Osteoblast (primary cell): ENCODE data around the gene OR1F1. TPM values are rescaled to one million over a fixed set of nuclear protein-coding genes. Genes with fewer than 3 reads are reported as not detected.
"Not testable (repeated sequence)": the region's sequence is repeated elsewhere in the genome, so short reads cannot be mapped to it uniquely, and the experiment has no call there.

Experiments
- DNase-seq: peaks from one replicate; pipeline ENCODE4 v3.0.0; 2011; ENCODE audit warnings: low spot score, mixed read lengths; ENCODE audit not compliant: insufficient read length; ENCODE audit errors: missing footprints
- H2AFZ ChIP-seq: 2 replicates; pipeline ENCODE4 v1.6.0; 2011; ENCODE audit warnings: mild to moderate bottlenecking, low read length
- H3K27ac ChIP-seq: 2 replicates; pipeline ENCODE4 v1.5.1; 2011; ENCODE audit warnings: mild to moderate bottlenecking, low read depth, low read length, moderate library complexity
- H3K27me3 ChIP-seq: 2 replicates; pipeline ENCODE4 v1.6.0; 2012; ENCODE audit warnings: mild to moderate bottlenecking, control low read depth, inconsistent platforms, low read length, moderate library complexity; ENCODE audit not compliant: insufficient read depth
- H3K36me3 ChIP-seq: 2 replicates; pipeline ENCODE4 v1.5.1; 2011; ENCODE audit warnings: mild to moderate bottlenecking, low read length, control low read depth, moderate library complexity; ENCODE audit not compliant: insufficient read depth
- H3K4me1 ChIP-seq: 2 replicates; pipeline ENCODE4 v1.5.1; 2011; ENCODE audit warnings: mild to moderate bottlenecking, low read length, control low read depth, moderate library complexity; ENCODE audit not compliant: insufficient read depth
- H3K4me2 ChIP-seq: 2 replicates; pipeline ENCODE4 v1.6.0; 2011; ENCODE audit warnings: mild to moderate bottlenecking, low read length; ENCODE audit not compliant: insufficient read depth
- H3K4me3 ChIP-seq: fragments of 200-600 bp; sonication (generic); 3 replicates; pipeline ENCODE4 v1.5.1; 2012; ENCODE audit warnings: mild to moderate bottlenecking, low read length, inconsistent platforms; ENCODE audit not compliant: insufficient read depth
- H3K79me2 ChIP-seq: 2 replicates; pipeline ENCODE4 v1.6.0; 2012; ENCODE audit warnings: mild to moderate bottlenecking, low read length, control low read depth, inconsistent platforms; ENCODE audit not compliant: insufficient read depth
- H3K9me3 ChIP-seq: 2 replicates; pipeline ENCODE4 v1.5.1; 2011; ENCODE audit warnings: low read depth, low read length, control low read depth
- H4K20me1 ChIP-seq: 2 replicates; pipeline ENCODE4 v1.6.0; 2012; ENCODE audit warnings: mild to moderate bottlenecking, low read length, control low read depth; ENCODE audit not compliant: insufficient read depth
- CTCF ChIP-seq: IDR thresholded peaks from 2 replicates; pipeline ENCODE4 v1.5.1; 2011; ENCODE audit warnings: mild to moderate bottlenecking, low read depth, low read length, moderate library complexity; ENCODE audit errors: extremely low read depth
- total RNA-seq: library from RNA; depleted of rRNA; stranded (reverse); fragments of >200 nt; gene quantifications from 2 replicates; pipeline ENCODE4 v1.2.3, GENCODE V29; 2012

OR1F1 gene
- total RNA-seq, 1 donor, result 0.36 TPM

GRCh38 chr16:3166505-3166886 is 21.5 kb upstream of the OR1F1 start:
- Histone ChIP-seq H3K9me3 (no peaks in the 10 kb centered on the region), H3K79me2 (no peaks in the 10 kb centered on the region), H4K20me1 (no peaks in the 10 kb centered on the region), H3K27me3 (peaks cover 41% of the 10 kb centered on the region), H3K36me3 (no peaks in the 10 kb centered on the region), H3K4me3 (no peak overlapping the region), H2AFZ (no peak overlapping the region), H3K27ac (no peak overlapping the region), H3K4me1 (no peaks in the 10 kb centered on the region), H3K4me2 (no peak overlapping the region)
- TF ChIP-seq CTCF, result no peak
- DNase-seq, result no peak

- not testable (repeated sequence) for H4K20me1 ChIP-seq, H3K79me2 ChIP-seq, H3K9me3 ChIP-seq, H3K36me3 ChIP-seq, H3K27ac ChIP-seq, H3K4me2 ChIP-seq, H3K4me1 ChIP-seq, H3K4me3 ChIP-seq, H2AFZ ChIP-seq, DNase-seq
- peaks cover 52% of the 10 kb centered on the region for H3K27me3 ChIP-seq
Observed at GRCh38 chr16:3168729-3169128, 19.3 kb upstream of the OR1F1 start.

GRCh38 chr16:3170440-3171180 is 17.4 kb upstream of the OR1F1 start:
- H3K4me1 ChIP-seq, result no peaks in the 10 kb centered on the region
- H3K27ac ChIP-seq, result no peak overlapping the region
- H3K27me3 ChIP-seq, result peaks cover 54% of the 10 kb centered on the region
- peak overlapping the region; percentile 14 for H3K4me2 ChIP-seq
- TF ChIP-seq CTCF, result no peak
- H4K20me1 ChIP-seq, result no peaks in the 10 kb centered on the region
- H3K9me3 ChIP-seq, result no peaks in the 10 kb centered on the region
- no peak overlapping the region for H2AFZ ChIP-seq
- H3K4me3 ChIP-seq, result no peak overlapping the region
- DNase-seq, result peak; percentile 64
- H3K79me2 ChIP-seq, result no peaks in the 10 kb centered on the region
- H3K36me3 ChIP-seq, result no peaks in the 10 kb centered on the region

- DNase-seq, result peak; percentile 30
- Histone ChIP-seq H3K27ac (no peak overlapping the region), H3K27me3 (peaks cover 58% of the 10 kb centered on the region), H4K20me1 (no peaks in the 10 kb centered on the region), H3K4me2 (peak overlapping the region; percentile 9), H3K9me3 (no peaks in the 10 kb centered on the region), H3K79me2 (no peaks in the 10 kb centered on the region), H3K4me1 (no peaks in the 10 kb centered on the region), H3K36me3 (no peaks in the 10 kb centered on the region), H2AFZ (no peak overlapping the region), H3K4me3 (no peak overlapping the region)
- no peak for TF ChIP-seq CTCF
Observed at GRCh38 chr16:3171181-3171854, 16.7 kb upstream of the OR1F1 start.
